ENCODE results near the gene PDSS1.

DNA sequence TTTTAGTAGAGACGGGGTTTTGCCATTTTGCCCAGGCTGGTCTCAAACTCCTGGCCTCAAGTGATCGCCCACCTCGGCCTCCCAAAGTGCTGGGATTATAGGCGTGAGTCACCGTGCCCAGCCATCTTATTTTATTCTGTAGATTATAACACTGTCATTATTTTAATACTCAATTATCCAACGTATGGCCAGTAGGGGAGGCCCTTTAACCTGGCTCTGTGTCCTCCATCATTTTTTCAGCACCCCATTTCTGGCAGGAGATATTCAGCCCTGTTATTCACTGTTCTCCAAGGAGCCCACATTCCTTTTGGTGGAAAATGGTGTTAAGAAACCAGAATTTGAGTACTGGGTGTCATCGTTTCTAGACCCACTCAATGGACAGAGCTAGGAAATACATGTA, 31.5 kb downstream of the PDSS1 start:
- TF ChIP-seq, protein P1, sequence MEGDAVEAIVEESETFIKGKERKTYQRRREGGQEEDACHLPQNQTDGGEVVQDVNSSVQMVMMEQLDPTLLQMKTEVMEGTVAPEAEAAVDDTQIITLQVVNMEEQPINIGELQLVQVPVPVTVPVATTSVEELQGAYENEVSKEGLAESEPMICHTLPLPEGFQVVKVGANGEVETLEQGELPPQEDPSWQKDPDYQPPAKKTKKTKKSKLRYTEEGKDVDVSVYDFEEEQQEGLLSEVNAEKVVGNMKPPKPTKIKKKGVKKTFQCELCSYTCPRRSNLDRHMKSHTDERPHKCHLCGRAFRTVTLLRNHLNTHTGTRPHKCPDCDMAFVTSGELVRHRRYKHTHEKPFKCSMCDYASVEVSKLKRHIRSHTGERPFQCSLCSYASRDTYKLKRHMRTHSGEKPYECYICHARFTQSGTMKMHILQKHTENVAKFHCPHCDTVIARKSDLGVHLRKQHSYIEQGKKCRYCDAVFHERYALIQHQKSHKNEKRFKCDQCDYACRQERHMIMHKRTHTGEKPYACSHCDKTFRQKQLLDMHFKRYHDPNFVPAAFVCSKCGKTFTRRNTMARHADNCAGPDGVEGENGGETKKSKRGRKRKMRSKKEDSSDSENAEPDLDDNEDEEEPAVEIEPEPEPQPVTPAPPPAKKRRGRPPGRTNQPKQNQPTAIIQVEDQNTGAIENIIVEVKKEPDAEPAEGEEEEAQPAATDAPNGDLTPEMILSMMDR (IDR thresholded peaks at IDR 0.05): no peak
- TF ChIP-seq POLR2A (IDR thresholded peaks at IDR 0.05): no peak
- TF ChIP-seq EP300 (IDR thresholded peaks at IDR 0.05): no peak

Data from tibial nerve (tissue), 4 donors.